Stimulated activated naive B cell treated with anti-CD40 and anti-IgM and Interleukin-4, amounts not matched to agents 10 μg/mL and 1 μg/mL and 100 μg/mL, for 72 hours (primary cell): ENCODE results near the gene ARHGAP42.

Source experiments
- ATAC-seq, 2 donors: fragments of 150-1000 bp; cut with Tn5 transposase; replicated peaks; 2 replicates each; pipeline ENCODE4 v1.10.0; 2021; ENCODE audit warnings: moderate library complexity in 1 of 2
- DNase-seq: peaks from one replicate; pipeline ENCODE4 v3.0.0; 2021
- H3K27ac Mint-ChIP-seq: one replicate; pipeline ENCODE4 v1.8.0; 2022; ENCODE audit warnings: mild to moderate bottlenecking, mixed read lengths
- H3K27me3 Mint-ChIP-seq, 2 donors: one replicate each; pipeline ENCODE4 v1.8.0; 2022; ENCODE audit warnings: mixed read lengths in 2 of 2
- H3K36me3 Mint-ChIP-seq, 2 donors: one replicate each; pipeline ENCODE4 v1.8.0; 2022; ENCODE audit warnings: mixed read lengths in 2 of 2, mild to moderate bottlenecking in 1 of 2
- H3K4me1 Mint-ChIP-seq, 2 donors: one replicate each; pipeline ENCODE4 v1.8.0; 2022; ENCODE audit warnings: mixed read lengths in 2 of 2, mild to moderate bottlenecking in 1 of 2
- H3K4me3 Mint-ChIP-seq, 2 donors: one replicate each; pipeline ENCODE4 v1.8.0; 2022; ENCODE audit warnings: mild to moderate bottlenecking in 2 of 2, mixed read lengths in 2 of 2, moderate library complexity in 1 of 2
- H3K9me3 Mint-ChIP-seq, 2 donors: one replicate each; pipeline ENCODE4 v1.8.0; 2022; ENCODE audit warnings: mixed read lengths in 2 of 2, mild to moderate bottlenecking in 1 of 2

The ARHGAP42 gene

DNA sequence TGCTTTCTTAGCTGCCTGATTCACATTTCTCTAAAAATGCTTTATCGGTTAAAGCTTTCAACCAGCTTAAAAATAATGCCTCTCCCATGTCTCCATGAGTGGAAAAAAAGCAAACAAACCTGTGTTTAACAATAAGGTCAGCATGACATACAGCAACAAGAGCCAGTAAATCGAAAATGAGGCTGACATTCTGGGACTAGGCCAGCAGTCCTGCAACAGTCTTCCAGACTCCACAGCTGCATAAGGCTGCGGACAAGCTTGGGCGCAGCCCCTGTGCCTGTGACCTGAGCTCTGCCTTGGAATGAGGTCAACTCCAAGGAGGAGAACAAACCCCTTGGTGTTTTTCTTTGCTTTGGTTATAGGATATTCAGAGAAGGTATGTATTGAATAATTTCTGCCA lies 347.0 kb downstream of the ARHGAP42 start:
- Mint-ChIP-seq H3K36me3 (no peaks in the 10 kb centered on the region), H3K27ac (no peak overlapping the region), H3K9me3 (no peaks in the 10 kb centered on the region), H3K4me1 (peaks cover 11 to 12% of the 10 kb centered on the region in 2 donors), H3K4me3 (no peak overlapping the region), H3K27me3 (no peaks in the 10 kb centered on the region)
- DNase-seq (no peak), ATAC-seq (no peak)

DNA sequence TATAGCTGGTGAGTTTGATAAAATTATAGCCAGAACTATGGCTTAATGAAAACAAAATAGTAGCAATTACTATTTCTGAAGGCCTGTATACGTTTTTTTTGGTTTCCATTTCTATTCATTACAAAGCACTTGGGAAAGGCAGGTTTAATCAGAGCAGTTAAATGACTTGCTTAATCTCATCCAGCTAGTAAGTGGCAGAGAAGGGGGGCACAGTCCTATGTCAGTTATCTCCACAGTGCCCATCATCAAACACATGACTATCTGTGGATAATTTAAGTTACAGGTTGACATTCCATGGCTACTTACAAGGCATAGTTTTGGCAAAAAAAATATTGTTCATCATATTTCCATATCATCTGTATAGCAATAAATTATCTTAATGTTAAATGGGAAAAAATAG lies 348.8 kb downstream of the ARHGAP42 start:
- no peak for DNase-seq
- Mint-ChIP-seq H3K27ac (no peak overlapping the region), H3K27me3 (peaks cover 0 to 10% of the 10 kb centered on the region in 2 donors), H3K36me3 (no peaks in the 10 kb centered on the region), H3K9me3 (no peaks in the 10 kb centered on the region), H3K4me3 (no peak overlapping the region), H3K4me1 (peaks cover 4 to 8% of the 10 kb centered on the region in 2 donors)
- ATAC-seq, result no peak
